Astrocyte of the cerebellum (primary cell): ENCODE results near the gene KCNK3.

ENCODE experiments used
- DNase-seq: peaks from one replicate; pipeline ENCODE4 v3.0.0-alpha.2; 2011; ENCODE audit warnings: low read depth
- H3K4me3 ChIP-seq: 2 replicates; pipeline ENCODE4 v1.5.1; 2011; ENCODE audit warnings: mild to moderate bottlenecking, low read depth, low read length, moderate library complexity
- in situ Hi-C: cut with HindIII; loops from 2 replicates; pipeline ENCODE4 v1.10.0; 2017; ENCODE audit warnings: low sequenced_read_pairs
- TF ChIP-seq, protein P1 (sequence below): IDR thresholded peaks from 2 replicates; pipeline ENCODE4 v1.5.1; 2012; ENCODE audit warnings: low read length, low read depth, moderate library complexity, mild to moderate bottlenecking; ENCODE audit errors: missing control alignments

KCNK3 gene

DNA sequence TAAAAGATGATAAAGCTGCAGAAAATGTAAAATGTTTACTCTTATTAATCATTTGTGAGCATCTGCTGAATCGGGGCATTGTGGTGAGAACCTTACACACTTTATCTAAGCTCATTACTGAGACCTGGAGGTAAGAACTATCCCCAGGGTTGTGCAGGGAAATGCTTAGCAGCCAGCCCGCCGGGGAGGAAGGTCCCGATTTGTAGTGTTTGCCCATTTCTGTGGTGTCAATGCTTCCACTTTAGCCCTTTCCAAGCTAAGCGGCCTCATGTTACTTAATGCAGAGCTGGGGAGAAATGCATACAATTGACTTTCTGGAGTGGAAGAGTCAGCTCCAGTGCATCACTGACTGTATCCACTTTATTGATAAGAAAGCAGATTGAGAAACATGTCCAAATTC lies 20.8 kb upstream of the KCNK3 start:
- in situ Hi-C loops: no loop called here
- TF ChIP-seq, protein P1, sequence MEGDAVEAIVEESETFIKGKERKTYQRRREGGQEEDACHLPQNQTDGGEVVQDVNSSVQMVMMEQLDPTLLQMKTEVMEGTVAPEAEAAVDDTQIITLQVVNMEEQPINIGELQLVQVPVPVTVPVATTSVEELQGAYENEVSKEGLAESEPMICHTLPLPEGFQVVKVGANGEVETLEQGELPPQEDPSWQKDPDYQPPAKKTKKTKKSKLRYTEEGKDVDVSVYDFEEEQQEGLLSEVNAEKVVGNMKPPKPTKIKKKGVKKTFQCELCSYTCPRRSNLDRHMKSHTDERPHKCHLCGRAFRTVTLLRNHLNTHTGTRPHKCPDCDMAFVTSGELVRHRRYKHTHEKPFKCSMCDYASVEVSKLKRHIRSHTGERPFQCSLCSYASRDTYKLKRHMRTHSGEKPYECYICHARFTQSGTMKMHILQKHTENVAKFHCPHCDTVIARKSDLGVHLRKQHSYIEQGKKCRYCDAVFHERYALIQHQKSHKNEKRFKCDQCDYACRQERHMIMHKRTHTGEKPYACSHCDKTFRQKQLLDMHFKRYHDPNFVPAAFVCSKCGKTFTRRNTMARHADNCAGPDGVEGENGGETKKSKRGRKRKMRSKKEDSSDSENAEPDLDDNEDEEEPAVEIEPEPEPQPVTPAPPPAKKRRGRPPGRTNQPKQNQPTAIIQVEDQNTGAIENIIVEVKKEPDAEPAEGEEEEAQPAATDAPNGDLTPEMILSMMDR: no peak
- H3K4me3 ChIP-seq: no peak overlapping the region
- DNase-seq: no peak

DNA sequence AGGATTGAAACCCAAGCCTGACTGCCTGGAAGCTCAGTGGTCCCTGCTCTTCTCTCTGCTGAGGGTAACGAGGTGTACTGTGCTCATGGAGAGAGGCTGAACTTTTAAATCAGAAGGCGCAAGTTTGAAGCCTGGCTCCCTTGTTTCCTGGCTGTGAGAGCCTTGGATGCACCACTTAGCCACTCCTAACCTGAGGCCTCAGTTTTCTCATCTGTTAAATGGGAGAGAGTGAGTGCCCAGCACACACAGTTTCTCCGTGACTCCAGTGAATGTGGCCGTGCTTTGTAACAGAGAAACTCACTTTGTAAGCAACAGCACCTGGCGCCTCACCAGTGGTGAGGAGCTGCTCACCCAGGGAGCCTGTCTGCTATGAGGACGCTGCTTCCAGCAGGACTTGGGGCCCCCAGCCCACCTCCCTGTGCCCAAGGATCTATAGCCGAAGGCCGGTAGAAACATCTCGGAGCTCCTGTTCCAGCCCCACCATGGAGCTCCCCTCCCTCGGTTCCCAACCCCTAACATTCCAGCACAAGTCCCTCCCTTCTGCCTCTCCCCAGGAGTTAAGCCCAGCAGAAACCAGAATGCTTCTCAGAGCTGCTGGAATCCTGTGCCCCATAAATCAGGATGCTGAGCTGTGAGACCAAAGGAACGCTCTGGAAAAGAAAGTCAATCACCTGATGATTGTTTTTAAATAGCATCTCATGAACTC lies 20.3 kb upstream of the KCNK3 start:
- no peak overlapping the region for H3K4me3 ChIP-seq
- TF ChIP-seq, protein P1: no peak
- DNase-seq: no peak
- in situ Hi-C loops: no loop called here

DNA sequence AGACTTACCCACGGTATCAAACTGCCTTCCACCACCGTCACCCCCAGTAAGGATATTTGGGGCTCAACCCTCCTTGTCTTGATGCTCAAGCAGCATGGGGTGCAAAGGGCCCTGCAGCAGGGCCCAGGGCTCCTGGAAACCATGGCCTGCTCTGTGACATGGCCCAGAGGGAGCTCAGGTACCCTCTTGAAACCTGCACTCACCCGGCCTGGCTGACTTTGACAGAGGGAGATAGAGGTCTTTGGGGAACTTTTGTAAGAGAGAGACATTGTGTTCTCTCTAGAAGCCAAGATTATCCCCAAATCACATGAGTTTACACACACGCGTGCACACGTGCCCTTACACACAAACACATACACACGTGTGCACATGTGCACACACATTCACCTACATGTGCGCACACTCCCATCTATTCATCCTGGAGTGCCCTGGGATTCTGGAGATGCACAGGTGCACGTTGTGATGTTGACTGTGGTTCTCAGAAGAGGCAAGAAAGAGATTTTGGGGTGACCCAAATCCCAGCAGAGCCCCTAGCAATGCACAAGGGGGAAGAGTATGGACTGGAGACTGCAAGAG lies 19.6 kb upstream of the KCNK3 start:
- DNase-seq: no peak
- in situ Hi-C loops: no loop called here
- TF ChIP-seq, protein P1: no peak
- H3K4me3 ChIP-seq: no peak overlapping the region

DNA sequence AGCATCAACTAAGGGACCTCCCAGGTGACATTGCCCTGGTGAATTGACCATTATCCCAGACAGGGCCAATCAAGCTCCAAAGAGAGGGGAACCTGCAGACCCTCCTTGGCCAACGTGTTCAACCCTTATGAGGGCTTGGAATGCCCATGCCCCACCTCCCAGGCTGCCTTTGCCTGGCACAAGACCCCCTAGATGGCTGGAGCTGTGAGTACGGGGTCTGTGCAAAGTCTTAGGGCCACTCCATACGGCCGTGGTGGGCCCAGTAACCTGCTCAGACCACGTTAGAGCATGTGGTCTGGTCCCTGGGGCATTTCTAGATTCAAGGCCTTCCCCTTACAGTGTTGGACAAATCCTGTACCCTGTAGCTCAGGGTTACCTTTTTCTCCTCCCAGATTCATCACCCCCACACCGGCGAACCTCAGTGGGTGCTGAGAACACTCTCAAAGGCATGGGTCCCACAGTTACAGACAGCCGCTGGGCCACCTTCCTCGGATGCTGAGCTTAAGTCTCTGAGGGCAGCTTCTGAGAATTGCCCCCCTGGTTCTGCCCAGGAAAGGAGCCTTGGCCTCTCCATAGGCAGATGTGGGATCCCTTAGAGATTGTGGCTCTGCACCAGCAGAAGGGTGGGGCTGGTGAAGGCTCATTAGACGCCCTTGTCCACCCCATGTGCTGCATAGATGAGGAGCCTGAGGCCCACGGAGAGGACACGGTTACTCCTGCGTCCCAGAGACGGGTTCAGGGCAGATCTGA lies 18.3 kb upstream of the KCNK3 start:
- in situ Hi-C loops: no loop called here
- DNase-seq: no peak
- TF ChIP-seq, protein P1: no peak
- no peak overlapping the region for H3K4me3 ChIP-seq

DNA sequence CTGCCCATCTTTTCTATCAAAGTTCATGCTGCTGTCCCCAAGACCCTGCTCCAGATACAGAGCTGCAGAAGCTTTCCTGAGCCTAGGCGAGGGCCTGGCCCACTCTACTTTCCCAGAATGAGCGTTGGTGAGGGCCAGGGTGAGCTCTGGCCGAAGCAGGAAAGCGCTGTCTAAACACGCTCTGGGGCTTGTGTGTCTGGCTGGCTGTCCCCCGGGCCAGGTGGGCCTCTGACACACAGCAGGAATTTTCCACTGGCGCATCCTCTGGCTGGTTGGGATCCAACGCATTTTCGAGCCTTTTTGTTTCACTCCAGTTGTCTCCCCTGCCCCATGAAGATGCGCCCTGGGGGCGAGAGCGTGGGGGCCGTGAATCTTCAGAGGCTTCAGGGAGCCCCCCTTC lies 17.8 kb upstream of the KCNK3 start:
- TF ChIP-seq, protein P1: no peak
- no peak for DNase-seq
- in situ Hi-C loops: no loop called here
- H3K4me3 ChIP-seq: no peak overlapping the region

DNA sequence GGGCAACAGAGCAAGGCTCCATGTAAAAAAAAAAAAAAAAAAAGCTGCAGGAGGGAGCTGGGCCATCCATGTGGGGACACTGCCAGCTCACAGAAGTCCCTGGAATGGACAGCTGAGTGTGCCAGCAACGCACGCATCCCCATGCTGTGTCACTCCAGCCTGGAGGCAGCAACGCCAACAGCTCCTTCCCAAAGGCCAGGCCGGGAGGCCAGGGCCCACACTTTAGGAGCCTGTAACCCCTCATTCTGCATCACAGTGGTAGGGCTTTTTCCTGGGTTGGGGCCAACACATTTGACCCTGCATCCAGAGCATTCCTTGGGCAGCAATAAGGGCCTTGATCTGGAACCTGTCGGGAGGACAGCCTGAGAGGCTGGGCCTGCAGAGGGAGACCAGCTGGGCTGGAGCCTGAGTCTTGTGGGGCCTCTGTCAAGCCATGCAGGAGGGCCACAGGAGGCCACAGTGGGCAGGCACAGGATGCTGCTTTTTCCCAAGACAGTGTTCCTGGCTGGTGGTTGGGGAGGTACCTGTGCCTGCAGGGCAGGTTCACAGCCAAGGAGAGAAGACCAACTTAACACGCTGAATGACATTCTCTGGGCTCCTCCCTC lies 16.8 kb upstream of the KCNK3 start:
- no peak overlapping the region for H3K4me3 ChIP-seq
- TF ChIP-seq, protein P1: no peak
- in situ Hi-C loops: no loop called here
- DNase-seq: no peak
